ENCODE results near the gene DNMT3B.

DNA sequence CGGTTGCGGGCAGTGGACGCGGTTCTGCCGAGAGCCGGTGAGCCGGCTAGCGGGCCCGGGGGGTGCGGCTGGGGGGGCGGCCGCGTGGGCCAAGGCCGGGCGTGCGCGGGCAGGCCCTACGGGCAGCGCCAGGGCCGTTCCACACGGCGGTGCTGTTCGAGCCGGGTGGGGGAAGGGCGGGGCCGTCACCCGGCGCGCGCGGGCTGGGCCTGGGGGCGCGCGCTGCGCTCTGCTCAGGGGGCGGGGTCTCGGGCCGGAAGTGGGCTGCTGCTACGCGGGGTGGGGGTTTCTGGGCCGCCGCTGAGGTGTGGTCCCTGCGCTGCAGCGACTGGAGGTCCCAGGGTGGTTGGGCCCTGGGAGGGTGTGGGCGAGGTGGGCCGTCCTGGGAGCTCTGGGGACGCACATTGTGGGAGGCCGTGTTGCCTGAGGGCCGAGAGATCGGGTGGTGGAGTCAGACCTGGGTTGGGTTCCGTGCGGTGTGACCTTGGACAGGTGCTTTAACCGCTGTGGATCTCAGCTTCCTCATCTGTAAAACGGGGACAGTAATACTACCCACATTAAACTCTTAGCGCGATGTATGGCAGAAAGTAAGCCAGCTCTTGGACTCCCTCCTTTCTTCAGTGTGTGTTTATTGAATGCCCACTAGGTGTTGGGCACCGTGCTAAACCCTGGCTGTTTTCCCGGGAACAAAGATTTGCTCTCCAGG, 58.0 kb downstream of the DNMT3B start:
- no peak for TF ChIP-seq EZH2 (IDR thresholded peaks at IDR 0.05; ENCODE audit: borderline replicate concordance, low read length)
- TF ChIP-seq, protein P1, sequence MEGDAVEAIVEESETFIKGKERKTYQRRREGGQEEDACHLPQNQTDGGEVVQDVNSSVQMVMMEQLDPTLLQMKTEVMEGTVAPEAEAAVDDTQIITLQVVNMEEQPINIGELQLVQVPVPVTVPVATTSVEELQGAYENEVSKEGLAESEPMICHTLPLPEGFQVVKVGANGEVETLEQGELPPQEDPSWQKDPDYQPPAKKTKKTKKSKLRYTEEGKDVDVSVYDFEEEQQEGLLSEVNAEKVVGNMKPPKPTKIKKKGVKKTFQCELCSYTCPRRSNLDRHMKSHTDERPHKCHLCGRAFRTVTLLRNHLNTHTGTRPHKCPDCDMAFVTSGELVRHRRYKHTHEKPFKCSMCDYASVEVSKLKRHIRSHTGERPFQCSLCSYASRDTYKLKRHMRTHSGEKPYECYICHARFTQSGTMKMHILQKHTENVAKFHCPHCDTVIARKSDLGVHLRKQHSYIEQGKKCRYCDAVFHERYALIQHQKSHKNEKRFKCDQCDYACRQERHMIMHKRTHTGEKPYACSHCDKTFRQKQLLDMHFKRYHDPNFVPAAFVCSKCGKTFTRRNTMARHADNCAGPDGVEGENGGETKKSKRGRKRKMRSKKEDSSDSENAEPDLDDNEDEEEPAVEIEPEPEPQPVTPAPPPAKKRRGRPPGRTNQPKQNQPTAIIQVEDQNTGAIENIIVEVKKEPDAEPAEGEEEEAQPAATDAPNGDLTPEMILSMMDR (IDR thresholded peaks at IDR 0.05; ENCODE audit: low read length): no peak

All from OCI-LY1 (cell line).